GM12878 (cell line): Measurements from ENCODE around the gene HIGD1C. TPM values are rescaled to one million over a fixed set of nuclear protein-coding genes. Genes with fewer than 3 reads are reported as not detected.

ENCODE experiments used
- ATAC-seq: fragments of 200-7000 bp; cut with Tn5 transposase; 3 replicates; pipeline ENCODE4 v1.9.1; 2020; ENCODE audit warnings: mild to moderate bottlenecking, moderate library complexity
- BruUV-seq: library from RNA; stranded (reverse); fragments of 400-500 nt; replicated peaks from 2 replicates; lab custom pipeline; 2021; lab: Mats Ljungman, UMichigan
- CTCF ChIA-PET: fragments of 300-600 bp; sonication (Branson Sonifier 250); formaldehyde crosslinking; extraction: SDS; loops from one replicate; lab custom pipeline; 2021; ENCODE audit warnings: inconsistent platforms; lab: Yijun Ruan, JAX
- POLR2A ChIA-PET: fragments of 350-600 bp; formaldehyde crosslinking; extraction: SDS; loops from one replicate; lab custom pipeline; 2021; ENCODE audit warnings: inconsistent platforms; lab: Charles Lee
- RAD21 ChIA-PET: fragments of 300-600 bp; sonication (Branson Sonifier 250); formaldehyde crosslinking; loops from one replicate; lab custom pipeline; 2023; ENCODE audit warnings: antibody characterized with exemption; ENCODE audit not compliant: unreplicated experiment; lab: Charles Lee
- SMC1A ChIA-PET: fragments of 300-600 bp; sonication (Branson Sonifier 250); formaldehyde crosslinking; loops from one replicate; lab custom pipeline; 2023; ENCODE audit not compliant: unreplicated experiment, uncharacterized antibody; lab: Charles Lee
- DNase-seq: peaks from one replicate; pipeline ENCODE4 v3.0.0-alpha.2; 2011; ENCODE audit warnings: low read depth, low spot score
- FAIRE-seq: peaks from 3 replicates; lab custom pipeline; 2011; peaks lifted over from hg19 to GRCh38; lab: Jason Lieb, UNC
- H2AFZ ChIP-seq: 2 replicates; pipeline ENCODE4 v1.6.0; 2011; ENCODE audit warnings: low read depth, low read length, control low read depth; ENCODE audit not compliant: control insufficient read depth
- H3K27ac ChIP-seq: 2 replicates; pipeline ENCODE4 v1.5.1; 2011; ENCODE audit warnings: control low read depth; ENCODE audit not compliant: control insufficient read depth, insufficient read depth
- H3K27me3 ChIP-seq, 2 experiments: replicated peaks in 1 of 2; 2 replicates each; pipeline versions ENCODE4 v1.6.0 to v1.6.1; 2011; ENCODE audit warnings: low read length in 1 of 2; ENCODE audit not compliant: control insufficient read depth in 2 of 2, insufficient read depth in 2 of 2
- H3K36me3 ChIP-seq, 2 experiments: 2 replicates each; pipeline ENCODE4 v1.5.1; 2011; ENCODE audit warnings: low read length in 1 of 2; ENCODE audit not compliant: control insufficient read depth in 2 of 2, insufficient read depth in 2 of 2
- H3K4me1 ChIP-seq: 2 replicates; pipeline ENCODE4 v1.6.1; 2011; ENCODE audit warnings: mild to moderate bottlenecking, low read length, moderate library complexity, mixed read lengths; ENCODE audit not compliant: control insufficient read depth, insufficient read depth
- H3K4me2 ChIP-seq: 2 replicates; pipeline ENCODE4 v1.6.0; 2011; ENCODE audit warnings: control low read depth; ENCODE audit not compliant: control insufficient read depth, insufficient read depth
- H3K4me3 ChIP-seq: fragments of 200-600 bp; sonication (generic); 2 replicates; pipeline ENCODE4 v1.5.1; 2016
- H3K79me2 ChIP-seq: 2 replicates; pipeline ENCODE4 v1.6.0; 2011; ENCODE audit warnings: low read length; ENCODE audit not compliant: control insufficient read depth, insufficient read depth
- H3K9ac ChIP-seq: 2 replicates; pipeline ENCODE4 v1.8.0; 2011; ENCODE audit warnings: low read length, control low read depth, mixed read lengths; ENCODE audit not compliant: control insufficient read depth, insufficient read depth
- H3K9me3 ChIP-seq: replicated peaks from 3 replicates; pipeline ENCODE4 v1.5.1; 2011; ENCODE audit warnings: mild to moderate bottlenecking, low read length; ENCODE audit not compliant: control insufficient read depth, insufficient read depth
- H4K20me1 ChIP-seq: 2 replicates; pipeline ENCODE4 v1.6.0; 2011; ENCODE audit not compliant: control insufficient read depth, insufficient read depth
- BCL11A ChIP-seq: IDR thresholded peaks from 2 replicates; pipeline ENCODE4 v1.6.1; 2011; ENCODE audit warnings: low read depth, low read length
- FOS ChIP-seq: IDR thresholded peaks from 3 replicates; pipeline ENCODE4 v1.6.1; 2011; ENCODE audit warnings: borderline replicate concordance; ENCODE audit not compliant: insufficient read length; ENCODE audit errors: extremely low read depth
- JUND ChIP-seq: IDR thresholded peaks from 2 replicates; pipeline ENCODE4 v1.6.1; 2012; ENCODE audit warnings: low read depth, mild to moderate bottlenecking, low read length, improper control_type of control experiment, moderate library complexity
- MAX ChIP-seq: IDR thresholded peaks from 2 replicates; pipeline ENCODE4 v1.6.1; 2012; ENCODE audit warnings: low read depth, low read length, improper control_type of control experiment
- MEF2B ChIP-seq: fragments of 450-650 bp; IDR thresholded peaks from 2 replicates; pipeline ENCODE4 v1.6.1; 2018; ENCODE audit warnings: mild to moderate bottlenecking, moderate library complexity; ENCODE audit not compliant: partially characterized antibody, poor library complexity, severe bottlenecking
- MTA2 ChIP-seq: fragments of 450-650 bp; IDR thresholded peaks from 2 replicates; pipeline ENCODE4 v1.6.1; 2016; ENCODE audit warnings: low read depth, mild to moderate bottlenecking, moderate library complexity
- MTA3 ChIP-seq: IDR thresholded peaks from 2 replicates; pipeline ENCODE4 v1.6.1; 2012; ENCODE audit warnings: low read length, inconsistent platforms, borderline replicate concordance
- MXI1 ChIP-seq: fragments of 150-350 bp; IDR thresholded peaks from 2 replicates; pipeline ENCODE4 v1.6.1; 2011; ENCODE audit warnings: low read depth, mild to moderate bottlenecking, inconsistent platforms, low read length, improper control_type of control experiment
- MYC ChIP-seq: IDR thresholded peaks from 2 replicates; pipeline ENCODE4 v1.6.1; 2011; ENCODE audit warnings: mild to moderate bottlenecking, low read length, moderate library complexity, inconsistent platforms; ENCODE audit not compliant: insufficient read depth, insufficient replicate concordance, insufficient read length, severe bottlenecking
- NFYA ChIP-seq: IDR thresholded peaks from 2 replicates; pipeline ENCODE4 v1.6.1; 2011; ENCODE audit warnings: low read depth, mild to moderate bottlenecking, low read length, improper control_type of control experiment, borderline replicate concordance
- RAD21 ChIP-seq: IDR thresholded peaks from 2 replicates; pipeline ENCODE4 v1.6.1; 2011; ENCODE audit warnings: mild to moderate bottlenecking, low read depth, low read length, moderate library complexity; ENCODE audit not compliant: insufficient read depth
- SIN3A ChIP-seq: IDR thresholded peaks from 2 replicates; pipeline ENCODE4 v1.6.1; 2012; ENCODE audit warnings: low read depth, low read length, improper control_type of control experiment
- SMAD1 ChIP-seq: fragments of 450-650 bp; IDR thresholded peaks from 2 replicates; pipeline ENCODE4 v1.6.1; 2018; ENCODE audit warnings: mild to moderate bottlenecking, low read depth; ENCODE audit not compliant: partially characterized antibody
- SPI1 ChIP-seq: IDR thresholded peaks from 2 replicates; pipeline ENCODE4 v1.6.1; 2011; ENCODE audit warnings: low read depth, mild to moderate bottlenecking, low read length, moderate library complexity, borderline replicate concordance; ENCODE audit not compliant: insufficient read depth
- TCF7 ChIP-seq: IDR thresholded peaks from 2 replicates; pipeline ENCODE4 v1.6.1; 2014; ENCODE audit warnings: antibody characterized with exemption, borderline replicate concordance
- WGBS: methylation state at CpG from one replicate; pipeline ENCODE4 v1.1.6; 2016; ENCODE audit warnings: low lambda C conversion rate; ENCODE audit not compliant: insufficient replicate concordance, insufficient coverage; ENCODE audit errors: missing lambda C conversion rate; 5-methylcytosine and 5-hydroxymethylcytosine counted together
- in situ Hi-C: fragments of 300-500 bp; cut with MboI; formaldehyde crosslinking; loops from 9 replicates; pipeline ENCODE4 v1.14.3; 2018; ENCODE audit warnings: mixed read lengths
- intact Hi-C: fragments of 100-400 bp; cut with micrococcal nuclease; formaldehyde crosslinking; loops from one replicate; pipeline ENCODE4 v1.14.2; 2022; ENCODE audit not compliant: unreplicated experiment
- polyA plus RNA-seq, 11 experiments: library from polyadenylated mRNA; depleted of rRNA in 4 of 11; unstranded in 6 of 11; stranded (reverse) in 5 of 11; fragments of >200 nt; fragmentation: Nextera tagmentation in 4 of 11; fragmentation: Illumina TruSeq in 1 of 11; extraction: Ambion mirVana in 4 of 11; extraction: Trizol in 1 of 11; gene quantifications; 1 replicate in 1 of 11; 2 replicates in 10 of 11; pipeline versions ENCODE4 v1.2.1 to v1.2.3, GENCODE V29; 2011 to 2016; ENCODE audit warnings: inconsistent platforms in 2 of 11, missing spikeins in 2 of 11, low read depth in 1 of 11
- total RNA-seq, 4 experiments: library from RNA; depleted of rRNA in 3 of 4; stranded (reverse); fragments of >200 nt in 3 of 4; fragmentation: Illumina TruSeq in 1 of 4; extraction: Trizol in 1 of 4; gene quantifications; 2 replicates each; pipeline versions ENCODE4 v1.2.1 to v1.2.3, GENCODE V29; 2013 to 2021
- TF ChIP-seq, protein P1 (sequence below): IDR thresholded peaks from 2 replicates; pipeline ENCODE4 v1.6.1; 2012; ENCODE audit warnings: low read depth, low read length, improper control_type of control experiment

Gene HIGD1C
- total and polyA plus RNA-seq, 10 of the 15 experiments (the other 5 are each of a cell fraction or from before 2014, with no cell fraction given), result not detected

DNA sequence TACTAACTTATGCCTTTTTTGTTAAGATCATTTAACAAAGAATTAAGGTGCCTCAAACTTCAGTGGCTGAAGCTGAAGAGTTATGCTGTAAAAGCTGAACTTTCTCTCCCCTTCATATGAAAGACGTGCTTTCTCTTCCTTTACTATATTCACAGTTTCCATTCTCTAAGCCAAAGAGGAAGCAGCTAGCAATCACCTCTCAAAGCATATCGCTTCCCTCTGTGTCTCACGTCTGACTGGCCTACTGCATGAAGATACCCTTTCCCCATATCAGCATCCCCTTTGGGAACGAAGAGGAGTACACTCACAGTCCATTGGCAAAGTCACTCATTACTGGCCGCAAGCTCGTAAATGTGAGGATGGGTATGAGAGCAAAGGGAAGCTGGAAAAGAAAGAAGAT lies 38.9 kb downstream of the HIGD1C start:
- TF ChIP-seq SMAD1 (no peak), MEF2B (no peak), BCL11A (no peak), SIN3A (no peak), MTA2 (no peak), MYC (no peak), TCF7 (no peak), JUND (no peak), SPI1 (no peak), MXI1 (no peak), NFYA (no peak), FOS (no peak), MTA3 (no peak), RAD21 (no peak), MAX (no peak)
- TF ChIP-seq, protein P1, sequence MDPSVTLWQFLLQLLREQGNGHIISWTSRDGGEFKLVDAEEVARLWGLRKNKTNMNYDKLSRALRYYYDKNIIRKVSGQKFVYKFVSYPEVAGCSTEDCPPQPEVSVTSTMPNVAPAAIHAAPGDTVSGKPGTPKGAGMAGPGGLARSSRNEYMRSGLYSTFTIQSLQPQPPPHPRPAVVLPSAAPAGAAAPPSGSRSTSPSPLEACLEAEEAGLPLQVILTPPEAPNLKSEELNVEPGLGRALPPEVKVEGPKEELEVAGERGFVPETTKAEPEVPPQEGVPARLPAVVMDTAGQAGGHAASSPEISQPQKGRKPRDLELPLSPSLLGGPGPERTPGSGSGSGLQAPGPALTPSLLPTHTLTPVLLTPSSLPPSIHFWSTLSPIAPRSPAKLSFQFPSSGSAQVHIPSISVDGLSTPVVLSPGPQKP, result no peak
- TF ChIP-seq, all 136 proteins: peak for 0
- no peaks in the 10 kb centered on the region for H3K9me3 ChIP-seq
- DNase-seq (no peak), FAIRE-seq (no peak), ATAC-seq (no peak)
- in situ Hi-C loops (loop anchor here (5.0 kb wide), 1 partner anchor 164 kb away; no protein-coding TSS in a partner anchor), intact Hi-C loops (no loop called here)
- SMC1A ChIA-PET, result interaction anchor here (0.6 kb wide), 1 partner anchor 60 kb away, joined by 3 read pairs; no protein-coding TSS in a partner anchor
- no peaks in the 10 kb centered on the region for H4K20me1 ChIP-seq
- H2AFZ ChIP-seq, result no peak overlapping the region
- CTCF ChIA-PET, result interaction anchor here (0.8 to 2.0 kb wide), 2 partner anchors 227 to 350 kb away, joined by 3 to 8 read pairs; no protein-coding TSS in a partner anchor
- no peaks in the 10 kb centered on the region for H3K79me2 ChIP-seq
- no peak overlapping the region for H3K4me3 ChIP-seq
- no peak overlapping the region for H3K4me2 ChIP-seq
- peaks cover 3 to 30% of the 10 kb centered on the region in 2 experiments for H3K36me3 ChIP-seq
- H3K27ac ChIP-seq, result no peak overlapping the region
- H3K27me3 ChIP-seq, result no peaks in the 10 kb centered on the region
- POLR2A ChIA-PET, result no interaction called here
- no TSS peak for BruUV-seq
- peaks cover 14% of the 10 kb centered on the region for H3K4me1 ChIP-seq
- WGBS, result 61% methylated on average over 6 of the region's 6 CpGs
- RAD21 ChIA-PET, result no interaction called here
- no peak overlapping the region for H3K9ac ChIP-seq
